GM23248 (cell line): ENCODE results near the gene XKR3. TPM values are rescaled to one million over a fixed set of nuclear protein-coding genes. Genes with fewer than 3 reads are reported as not detected.

Source experiments
- DNase-seq: peaks from one replicate; pipeline ENCODE4 v3.0.0-alpha.2; 2015
- H2AFZ ChIP-seq: fragments of 200-600 bp; sonication (generic); 2 replicates; pipeline ENCODE4 v1.6.1; 2016; ENCODE audit warnings: antibody characterized with exemption
- H3F3A ChIP-seq: fragments of 200-600 bp; sonication (generic); 2 replicates; pipeline ENCODE4 v1.6.1; 2016; ENCODE audit warnings: mild to moderate bottlenecking, antibody characterized with exemption, mixed run types; ENCODE audit not compliant: insufficient read depth
- H3K27ac ChIP-seq: fragments of 200-600 bp; sonication (generic); 2 replicates; pipeline ENCODE4 v1.5.1; 2016; ENCODE audit warnings: mild to moderate bottlenecking
- H3K27me3 ChIP-seq: fragments of 200-600 bp; sonication (generic); replicated peaks from 2 replicates; pipeline ENCODE4 v1.6.1; 2016; ENCODE audit warnings: mild to moderate bottlenecking; ENCODE audit not compliant: insufficient read depth
- H3K36me3 ChIP-seq: fragments of 200-600 bp; sonication (generic); 2 replicates; pipeline ENCODE4 v1.6.1; 2016; ENCODE audit warnings: low read depth, mild to moderate bottlenecking
- H3K4me1 ChIP-seq: fragments of 200-600 bp; sonication (generic); 2 replicates; pipeline ENCODE4 v1.6.1; 2016; ENCODE audit warnings: mild to moderate bottlenecking; ENCODE audit not compliant: insufficient read depth
- H3K4me2 ChIP-seq: fragments of 200-600 bp; sonication (generic); one replicate; pipeline ENCODE4 v1.6.1; 2016; ENCODE audit warnings: mild to moderate bottlenecking; ENCODE audit not compliant: unreplicated experiment
- H3K4me3 ChIP-seq: fragments of 200-600 bp; sonication (generic); 2 replicates; pipeline ENCODE4 v1.5.1; 2016; ENCODE audit warnings: mild to moderate bottlenecking
- H3K79me2 ChIP-seq: fragments of 200-600 bp; sonication (generic); 2 replicates; pipeline ENCODE4 v1.6.1; 2016; ENCODE audit warnings: mild to moderate bottlenecking; ENCODE audit not compliant: insufficient read depth
- H3K9ac ChIP-seq: fragments of 200-600 bp; sonication (generic); 2 replicates; pipeline ENCODE4 v1.6.1; 2016; ENCODE audit warnings: mild to moderate bottlenecking
- H3K9me2 ChIP-seq: fragments of 200-600 bp; sonication (generic); 2 replicates; pipeline ENCODE4 v1.6.1; 2016; ENCODE audit warnings: mixed run types, mild to moderate bottlenecking, moderate library complexity; ENCODE audit not compliant: insufficient read depth
- H3K9me3 ChIP-seq: fragments of 200-600 bp; sonication (generic); one replicate; pipeline ENCODE4 v1.6.1; 2017; ENCODE audit warnings: low read depth
- H4K20me1 ChIP-seq: fragments of 200-600 bp; sonication (generic); 2 replicates; pipeline ENCODE4 v1.6.0; 2016; ENCODE audit not compliant: insufficient read depth
- EZH2 ChIP-seq: fragments of 200-600 bp; sonication (generic); IDR thresholded peaks from 2 replicates; pipeline ENCODE4 v1.6.1; 2018; ENCODE audit warnings: antibody characterized with exemption, mild to moderate bottlenecking; ENCODE audit not compliant: insufficient read depth, poor library complexity, severe bottlenecking
- EZH2phosphoT487 ChIP-seq: fragments of 200-600 bp; sonication (generic); IDR thresholded peaks from 2 replicates; pipeline ENCODE4 v1.6.1; 2018; ENCODE audit warnings: antibody characterized with exemption, moderate library complexity, mild to moderate bottlenecking, low read depth; ENCODE audit not compliant: insufficient read depth
- WGBS, 2 experiments: methylation state at CpG; one replicate each; pipeline ENCODE4 v1.1.6; 2015 to 2017; ENCODE audit warnings: low lambda C conversion rate in 2 of 2, low coverage in 1 of 2; ENCODE audit errors: missing lambda C conversion rate in 2 of 2; 5-methylcytosine and 5-hydroxymethylcytosine counted together
- in situ Hi-C: fragments of 300-500 bp; cut with MboI; formaldehyde crosslinking; loops from 2 replicates; pipeline ENCODE4 v1.15.0; 2020
- polyA plus RNA-seq: library from polyadenylated mRNA; unstranded; fragments of >200 nt; fragmentation: Nextera tagmentation; extraction: Ambion mirVana; gene quantifications from 2 replicates; pipeline ENCODE4 v1.2.1, GENCODE V29; 2016
- total RNA-seq: library from RNA; depleted of rRNA; stranded (reverse); fragments of >200 nt; shearing (Covaris generic); gene quantifications from 2 replicates; pipeline ENCODE4 v1.2.3, GENCODE V29; 2014

The XKR3 gene
- total and polyA plus RNA-seq, 2 experiments from 2014 or later: not detected

DNA sequence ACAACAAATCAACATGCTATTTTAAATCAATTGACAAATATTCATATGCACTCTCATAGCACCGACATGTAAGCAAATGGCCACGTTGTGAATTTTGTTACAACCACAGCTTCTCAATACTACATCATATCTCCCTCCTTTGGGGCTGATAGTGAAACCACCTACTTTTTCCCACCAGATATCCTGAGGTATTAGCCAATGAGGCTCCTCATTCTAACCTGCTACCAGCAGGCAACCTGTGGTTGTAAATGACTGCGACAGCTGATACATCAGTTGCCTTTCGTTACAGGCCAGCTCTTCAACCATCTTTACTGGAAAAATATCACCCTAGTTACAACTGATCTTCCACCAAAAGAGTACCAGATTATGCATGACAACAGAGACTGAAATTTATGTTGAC, 3.7 kb upstream of the XKR3 start:
- in situ Hi-C loops: no loop called here
- no peak for DNase-seq
- Histone ChIP-seq H3K9me3 (no peaks in the 10 kb centered on the region), H3F3A (no peaks in the 10 kb centered on the region), H3K36me3 (no peaks in the 10 kb centered on the region), H3K4me1 (peaks cover 23% of the 10 kb centered on the region), H3K79me2 (no peaks in the 10 kb centered on the region), H3K9ac (no peak overlapping the region), H3K9me2 (no peaks in the 10 kb centered on the region), H3K27ac (no peak overlapping the region), H3K27me3 (no peaks in the 10 kb centered on the region), H3K4me2 (no peak overlapping the region), H2AFZ (no peak overlapping the region), H3K4me3 (no peak overlapping the region), H4K20me1 (no peaks in the 10 kb centered on the region)
- TF ChIP-seq EZH2phosphoT487: no peak
- no peak for TF ChIP-seq EZH2
- WGBS, 2 experiments: 80 to 85% methylated on average over 4 of the region's 4 CpGs

DNA sequence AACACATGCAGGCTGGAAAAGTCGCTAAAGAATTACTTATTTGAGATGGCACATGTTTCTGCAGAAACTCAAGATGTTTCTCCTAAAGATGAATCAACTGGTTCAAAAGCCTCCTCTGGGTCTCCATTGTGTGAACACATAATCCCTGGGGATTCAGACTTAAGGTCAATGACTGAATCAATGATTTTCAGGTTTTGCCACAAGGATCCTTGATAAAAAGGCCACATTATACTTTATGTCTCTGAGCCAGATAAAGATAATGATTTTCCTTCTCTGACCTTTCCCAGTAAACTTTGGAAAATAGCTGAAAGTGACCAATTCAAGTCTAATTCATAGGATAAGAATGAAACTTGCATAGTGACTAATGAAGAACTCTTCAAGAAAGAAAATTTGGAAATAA, 2.3 kb upstream of the XKR3 start:
- WGBS, 2 experiments: 47 to 54% methylated on average over 1 of the region's 1 CpG
- H3K27me3 ChIP-seq: no peaks in the 10 kb centered on the region
- no peaks in the 10 kb centered on the region for H3F3A ChIP-seq
- in situ Hi-C loops: no loop called here
- no peak overlapping the region for H3K4me3 ChIP-seq
- peak overlapping the region; percentile 37 for H3K4me2 ChIP-seq
- H3K9me3 ChIP-seq: no peaks in the 10 kb centered on the region
- no peaks in the 10 kb centered on the region for H3K9me2 ChIP-seq
- H3K9ac ChIP-seq: no peak overlapping the region
- peaks cover 23% of the 10 kb centered on the region for H3K4me1 ChIP-seq
- no peaks in the 10 kb centered on the region for H3K36me3 ChIP-seq
- 0 out of 2 replicates have a peak overlapping the region, but pooled peaks have one; percentile 0 for H3K27ac ChIP-seq
- no peak overlapping the region for H2AFZ ChIP-seq
- no peaks in the 10 kb centered on the region for H3K79me2 ChIP-seq
- no peak for TF ChIP-seq EZH2phosphoT487
- no peak for TF ChIP-seq EZH2
- no peaks in the 10 kb centered on the region for H4K20me1 ChIP-seq
- DNase-seq: peak; percentile 59

DNA sequence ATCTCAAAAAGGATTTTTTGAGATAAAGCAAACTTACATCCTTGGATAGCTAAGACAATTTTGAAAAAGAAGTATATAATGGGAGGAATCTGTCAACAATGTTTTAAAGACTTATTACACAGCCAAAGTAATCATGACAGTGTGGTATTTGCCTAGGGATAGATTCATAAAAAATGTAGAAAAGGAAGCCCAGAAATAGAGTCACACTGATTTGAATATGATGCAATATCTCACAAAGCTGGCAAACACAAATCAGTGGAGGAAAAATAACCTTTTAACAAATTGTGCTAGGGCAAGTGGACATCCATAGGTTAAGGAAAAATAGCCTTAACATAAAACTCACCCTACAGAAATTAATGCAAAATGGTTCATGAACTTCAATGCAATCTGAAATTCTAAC, 6.0 kb downstream of the XKR3 start:
- Histone ChIP-seq H3K9me2 (no peaks in the 10 kb centered on the region), H3K27me3 (no peaks in the 10 kb centered on the region), H3F3A (peaks cover 4% of the 10 kb centered on the region; the same call in 1 of the 2 replicates), H4K20me1 (no peaks in the 10 kb centered on the region), H3K9ac (no peak overlapping the region), H2AFZ (no peak overlapping the region), H3K4me1 (peaks cover 17% of the 10 kb centered on the region), H3K79me2 (no peaks in the 10 kb centered on the region), H3K36me3 (no peaks in the 10 kb centered on the region), H3K27ac (no peak overlapping the region), H3K9me3 (no peaks in the 10 kb centered on the region), H3K4me3 (no peak overlapping the region), H3K4me2 (no peak overlapping the region)
- DNase-seq: peak; percentile 68
- TF ChIP-seq EZH2 (no peak), EZH2phosphoT487 (no peak)
- in situ Hi-C loops: no loop called here

DNA sequence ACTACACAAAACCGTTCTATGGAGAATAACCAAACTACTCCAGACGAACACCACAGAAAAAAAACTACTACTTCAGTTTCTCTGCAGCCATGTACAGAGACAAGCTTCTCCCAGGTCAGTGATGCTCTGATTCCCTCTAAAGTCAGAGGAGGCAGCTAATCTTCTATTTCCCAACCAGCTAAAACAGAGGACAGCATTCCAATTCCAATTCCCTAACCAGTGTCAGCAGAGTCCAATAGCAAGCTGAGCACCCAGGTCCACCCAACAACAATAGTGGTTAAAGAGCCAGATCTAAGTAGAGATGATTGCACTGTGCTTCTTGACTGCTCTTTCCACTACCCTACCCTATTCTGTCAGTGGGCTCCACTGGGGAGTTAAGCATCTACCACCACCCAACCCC, 6.7 kb downstream of the XKR3 start:
- no peak for DNase-seq
- Histone ChIP-seq H3K4me2 (no peak overlapping the region), H4K20me1 (no peaks in the 10 kb centered on the region), H3K9me3 (no peaks in the 10 kb centered on the region), H3K36me3 (no peaks in the 10 kb centered on the region), H3K4me1 (peaks cover 17% of the 10 kb centered on the region), H3F3A (peaks cover 4% of the 10 kb centered on the region; the same call in 1 of the 2 replicates), H3K9ac (no peak overlapping the region), H3K27me3 (no peaks in the 10 kb centered on the region), H3K4me3 (no peak overlapping the region), H3K27ac (no peak overlapping the region), H3K79me2 (no peaks in the 10 kb centered on the region), H2AFZ (no peak overlapping the region), H3K9me2 (no peaks in the 10 kb centered on the region)
- 62 to 68% methylated on average over 2 of the region's 2 CpGs for WGBS, 2 experiments
- in situ Hi-C loops: no loop called here
- TF ChIP-seq EZH2phosphoT487 (no peak), EZH2 (no peak)

DNA sequence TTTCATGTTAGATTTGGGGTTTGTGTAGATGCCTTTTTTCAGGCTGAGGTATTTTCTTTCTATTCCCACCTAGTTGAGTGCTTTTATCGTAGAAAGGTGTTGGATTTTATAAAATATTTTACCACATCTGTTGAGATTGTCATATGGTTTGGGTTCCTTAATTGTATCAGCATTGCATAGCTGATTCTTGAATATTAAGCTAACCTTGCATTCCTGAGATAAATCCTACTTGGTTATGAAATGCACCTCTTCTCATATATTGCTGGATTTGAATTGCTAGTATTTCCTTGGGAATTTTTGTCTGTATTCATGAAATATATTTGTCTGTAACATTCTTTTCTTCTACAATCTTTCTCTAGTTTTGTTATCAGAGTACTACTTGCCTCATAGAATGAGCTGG, 10.1 kb downstream of the XKR3 start:
- Histone ChIP-seq H2AFZ (no peak overlapping the region), H3F3A (peaks cover 11% of the 10 kb centered on the region), H3K9ac (no peak overlapping the region), H3K4me2 (no peak overlapping the region), H4K20me1 (no peaks in the 10 kb centered on the region), H3K27me3 (no peaks in the 10 kb centered on the region), H3K9me2 (no peaks in the 10 kb centered on the region), H3K4me3 (no peak overlapping the region), H3K4me1 (peaks cover 24% of the 10 kb centered on the region), H3K36me3 (no peaks in the 10 kb centered on the region), H3K27ac (no peak overlapping the region), H3K9me3 (no peaks in the 10 kb centered on the region), H3K79me2 (no peaks in the 10 kb centered on the region)
- DNase-seq: no peak
- in situ Hi-C loops: no loop called here
- WGBS, 2 experiments: 38 to 63% methylated on average over 1 of the region's 1 CpG
- TF ChIP-seq EZH2phosphoT487 (no peak), EZH2 (no peak)
